ENCODE results near the gene JUP. TPM values are rescaled to one million over a fixed set of nuclear protein-coding genes. Genes with fewer than 3 reads are reported as not detected.
A peak's percentile ranks its signal among the peaks of the same experiment; 100 is the strongest.

Gene JUP
- total and polyA plus RNA-seq, 2 of the 13 experiments (the other 11 are each of a cell fraction or from before 2014, with no cell fraction given) = 12.1 to 20.6 TPM

- TF ChIP-seq, protein P1, sequence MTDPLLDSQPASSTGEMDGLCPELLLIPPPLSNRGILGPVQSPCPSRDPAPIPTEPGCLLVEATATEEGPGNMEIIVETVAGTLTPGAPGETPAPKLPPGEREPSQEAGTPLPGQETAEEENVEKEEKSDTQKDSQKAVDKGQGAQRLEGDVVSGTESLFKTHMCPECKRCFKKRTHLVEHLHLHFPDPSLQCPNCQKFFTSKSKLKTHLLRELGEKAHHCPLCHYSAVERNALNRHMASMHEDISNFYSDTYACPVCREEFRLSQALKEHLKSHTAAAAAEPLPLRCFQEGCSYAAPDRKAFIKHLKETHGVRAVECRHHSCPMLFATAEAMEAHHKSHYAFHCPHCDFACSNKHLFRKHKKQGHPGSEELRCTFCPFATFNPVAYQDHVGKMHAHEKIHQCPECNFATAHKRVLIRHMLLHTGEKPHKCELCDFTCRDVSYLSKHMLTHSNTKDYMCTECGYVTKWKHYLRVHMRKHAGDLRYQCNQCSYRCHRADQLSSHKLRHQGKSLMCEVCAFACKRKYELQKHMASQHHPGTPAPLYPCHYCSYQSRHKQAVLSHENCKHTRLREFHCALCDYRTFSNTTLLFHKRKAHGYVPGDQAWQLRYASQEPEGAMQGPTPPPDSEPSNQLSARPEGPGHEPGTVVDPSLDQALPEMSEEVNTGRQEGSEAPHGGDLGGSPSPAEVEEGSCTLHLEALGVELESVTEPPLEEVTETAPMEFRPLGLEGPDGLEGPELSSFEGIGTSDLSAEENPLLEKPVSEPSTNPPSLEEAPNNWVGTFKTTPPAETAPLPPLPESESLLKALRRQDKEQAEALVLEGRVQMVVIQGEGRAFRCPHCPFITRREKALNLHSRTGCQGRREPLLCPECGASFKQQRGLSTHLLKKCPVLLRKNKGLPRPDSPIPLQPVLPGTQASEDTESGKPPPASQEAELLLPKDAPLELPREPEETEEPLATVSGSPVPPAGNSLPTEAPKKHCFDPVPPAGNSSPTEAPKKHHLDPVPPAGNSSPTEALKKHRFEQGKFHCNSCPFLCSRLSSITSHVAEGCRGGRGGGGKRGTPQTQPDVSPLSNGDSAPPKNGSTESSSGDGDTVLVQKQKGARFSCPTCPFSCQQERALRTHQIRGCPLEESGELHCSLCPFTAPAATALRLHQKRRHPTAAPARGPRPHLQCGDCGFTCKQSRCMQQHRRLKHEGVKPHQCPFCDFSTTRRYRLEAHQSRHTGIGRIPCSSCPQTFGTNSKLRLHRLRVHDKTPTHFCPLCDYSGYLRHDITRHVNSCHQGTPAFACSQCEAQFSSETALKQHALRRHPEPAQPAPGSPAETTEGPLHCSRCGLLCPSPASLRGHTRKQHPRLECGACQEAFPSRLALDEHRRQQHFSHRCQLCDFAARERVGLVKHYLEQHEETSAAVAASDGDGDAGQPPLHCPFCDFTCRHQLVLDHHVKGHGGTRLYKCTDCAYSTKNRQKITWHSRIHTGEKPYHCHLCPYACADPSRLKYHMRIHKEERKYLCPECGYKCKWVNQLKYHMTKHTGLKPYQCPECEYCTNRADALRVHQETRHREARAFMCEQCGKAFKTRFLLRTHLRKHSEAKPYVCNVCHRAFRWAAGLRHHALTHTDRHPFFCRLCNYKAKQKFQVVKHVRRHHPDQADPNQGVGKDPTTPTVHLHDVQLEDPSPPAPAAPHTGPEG (CRISPR knock-in tag; IDR thresholded peaks at IDR 0.05) = no peak
- TF ChIP-seq ZNF275 (CRISPR knock-in tag; IDR thresholded peaks at IDR 0.05; ENCODE audit: borderline replicate concordance) (no peak), SPEN (CRISPR knock-in tag; IDR thresholded peaks at IDR 0.05; ENCODE audit: low read depth) (no peak), TCF12 (IDR thresholded peaks at IDR 0.05) (no peak), TCF12 (CRISPR knock-in tag; IDR thresholded peaks at IDR 0.05) (no peak), MAZ (IDR thresholded peaks at IDR 0.05; ENCODE audit: borderline replicate concordance, low read depth, low read length) (0 out of 2 replicates have a peak, but pooled peaks have one; percentile 15), MAZ (CRISPR knock-in tag; IDR thresholded peaks at IDR 0.05; ENCODE audit: low read depth) (no peak), ZNF788 (CRISPR knock-in tag; IDR thresholded peaks at IDR 0.05; ENCODE audit: borderline replicate concordance) (peak; percentile 33; the same call in 1 of the 2 replicates), RARA (CRISPR knock-in tag; IDR thresholded peaks at IDR 0.05) (0 out of 2 replicates have a peak, but pooled peaks have one; percentile 28), STAG1 (CRISPR knock-in tag; IDR thresholded peaks at IDR 0.05) (peak; percentile 68), RBM22 (optimal IDR thresholded peaks at IDR 0.05; ENCODE audit: low read length) (peak; percentile 21), ZNF883 (CRISPR knock-in tag; IDR thresholded peaks at IDR 0.05; ENCODE audit: not compliant biosample characterization) (peak; percentile 4), BORCS8-MEF2B (CRISPR knock-in tag; IDR thresholded peaks at IDR 0.05) (no peak), RAD21 (CRISPR knock-in tag; IDR thresholded peaks at IDR 0.05) (peak; percentile 87), ZNF616 (CRISPR knock-in tag; IDR thresholded peaks at IDR 0.05; ENCODE audit: low read depth) (0 out of 2 replicates have a peak, but pooled peaks have one; percentile 10)
- TF ChIP-seq, protein P2, sequence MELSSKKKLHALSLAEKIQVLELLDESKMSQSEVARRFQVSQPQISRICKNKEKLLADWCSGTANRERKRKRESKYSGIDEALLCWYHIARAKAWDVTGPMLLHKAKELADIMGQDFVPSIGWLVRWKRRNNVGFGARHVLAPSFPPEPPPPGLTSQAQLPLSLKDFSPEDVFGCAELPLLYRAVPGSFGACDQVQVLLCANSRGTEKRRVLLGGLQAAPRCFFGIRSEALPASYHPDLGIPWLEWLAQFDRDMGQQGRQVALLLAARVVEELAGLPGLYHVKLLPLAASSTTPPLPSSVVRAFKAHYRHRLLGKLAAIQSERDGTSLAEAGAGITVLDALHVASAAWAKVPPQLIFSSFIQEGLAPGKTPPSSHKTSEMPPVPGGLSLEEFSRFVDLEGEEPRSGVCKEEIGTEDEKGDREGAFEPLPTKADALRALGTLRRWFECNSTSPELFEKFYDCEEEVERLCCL (CRISPR knock-in tag; IDR thresholded peaks at IDR 0.05; ENCODE audit: borderline replicate concordance) = 0 out of 2 replicates have a peak, but pooled peaks have one; percentile 34
- TF ChIP-seq, protein P3, sequence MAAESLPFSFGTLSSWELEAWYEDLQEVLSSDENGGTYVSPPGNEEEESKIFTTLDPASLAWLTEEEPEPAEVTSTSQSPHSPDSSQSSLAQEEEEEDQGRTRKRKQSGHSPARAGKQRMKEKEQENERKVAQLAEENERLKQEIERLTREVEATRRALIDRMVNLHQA (CRISPR knock-in tag; IDR thresholded peaks at IDR 0.05) = no peak
- TF ChIP-seq, protein P4, sequence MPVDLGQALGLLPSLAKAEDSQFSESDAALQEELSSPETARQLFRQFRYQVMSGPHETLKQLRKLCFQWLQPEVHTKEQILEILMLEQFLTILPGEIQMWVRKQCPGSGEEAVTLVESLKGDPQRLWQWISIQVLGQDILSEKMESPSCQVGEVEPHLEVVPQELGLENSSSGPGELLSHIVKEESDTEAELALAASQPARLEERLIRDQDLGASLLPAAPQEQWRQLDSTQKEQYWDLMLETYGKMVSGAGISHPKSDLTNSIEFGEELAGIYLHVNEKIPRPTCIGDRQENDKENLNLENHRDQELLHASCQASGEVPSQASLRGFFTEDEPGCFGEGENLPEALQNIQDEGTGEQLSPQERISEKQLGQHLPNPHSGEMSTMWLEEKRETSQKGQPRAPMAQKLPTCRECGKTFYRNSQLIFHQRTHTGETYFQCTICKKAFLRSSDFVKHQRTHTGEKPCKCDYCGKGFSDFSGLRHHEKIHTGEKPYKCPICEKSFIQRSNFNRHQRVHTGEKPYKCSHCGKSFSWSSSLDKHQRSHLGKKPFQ (CRISPR knock-in tag; IDR thresholded peaks at IDR 0.05; ENCODE audit: insufficient replicate concordance) = no peak
Observed at GRCh38 chr17:41777157-41777573, 9.3 kb downstream of the JUP start (continued).
